Raji (cell line): ENCODE measurements around the gene GNAS.

Experiments used
- POLR2A ChIP-seq: IDR thresholded peaks from 2 replicates; pipeline ENCODE4 v1.6.1; 2011; ENCODE audit warnings: low read depth, low read length, control low read depth; ENCODE audit not compliant: insufficient read depth

Gene GNAS

DNA sequence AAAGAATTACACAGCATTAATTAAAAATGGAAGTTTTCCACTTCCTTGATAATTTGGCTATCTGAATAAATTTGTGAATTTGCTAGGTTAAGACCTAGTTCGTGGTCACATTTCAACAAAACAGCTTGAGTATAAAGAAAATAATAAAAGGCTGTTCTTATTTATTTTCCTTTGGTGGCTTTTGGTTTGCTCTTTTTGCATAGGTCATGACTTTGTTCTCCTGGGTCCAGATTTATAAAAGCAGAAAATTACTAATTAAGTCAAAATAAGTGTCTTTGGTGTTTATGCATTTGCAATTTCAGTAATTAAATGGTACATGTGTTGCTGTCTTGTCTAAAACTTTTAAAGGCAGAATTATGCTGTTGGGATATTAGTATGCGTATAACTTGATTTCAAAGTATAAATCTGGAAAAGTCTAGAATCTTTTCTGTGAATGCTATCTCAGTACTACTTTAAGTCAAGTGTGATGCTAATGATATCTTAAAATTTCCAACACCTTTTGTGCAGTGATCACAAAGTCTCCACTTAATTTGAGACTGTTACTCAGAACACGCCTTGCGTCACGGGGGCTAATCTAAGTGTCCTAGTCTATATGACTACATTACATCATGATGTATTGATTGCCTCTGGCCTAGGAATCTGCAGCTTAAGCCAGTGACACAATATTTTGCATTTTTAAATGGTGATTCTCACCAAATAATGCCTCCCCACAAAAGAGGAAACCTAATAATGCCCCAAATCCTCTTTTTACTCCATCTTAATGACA, 41.0 kb downstream of the GNAS start:
- TF ChIP-seq POLR2A: no peak

DNA sequence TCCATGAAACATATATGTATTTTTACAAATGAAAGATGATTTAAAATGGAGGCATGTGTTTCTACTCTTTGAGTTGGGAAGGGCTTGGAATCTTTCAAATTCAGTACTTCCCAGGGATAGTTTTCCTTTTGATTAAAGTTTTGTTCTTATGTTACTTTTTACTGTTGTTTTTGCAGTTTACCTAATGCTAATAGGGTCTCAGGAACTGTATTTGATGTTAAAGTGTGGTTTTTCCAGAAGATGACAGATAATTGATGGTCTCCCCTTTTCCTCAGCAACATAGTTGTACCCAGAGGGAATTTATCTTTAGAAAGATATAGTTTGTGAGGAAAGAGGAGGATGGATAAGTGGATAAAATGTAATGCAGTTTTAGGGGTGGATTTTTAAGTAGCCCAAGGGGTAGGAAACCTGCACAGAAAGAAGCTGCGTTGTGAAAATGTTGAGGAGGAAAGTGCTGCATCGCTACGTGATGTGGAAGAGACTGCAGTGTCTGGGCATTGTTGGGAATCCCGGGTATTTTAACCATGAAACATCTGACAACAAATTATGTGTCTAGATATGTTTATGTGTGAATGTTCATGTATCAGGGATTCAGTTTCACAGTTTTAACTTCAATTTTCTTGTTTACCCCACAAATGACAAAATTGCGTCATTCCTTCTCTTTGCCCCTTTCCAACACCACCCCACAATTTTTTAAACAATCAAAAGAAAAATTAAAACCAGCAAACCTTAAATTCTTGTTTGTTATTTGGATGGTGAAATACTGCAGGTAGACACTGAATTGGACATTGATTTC, 42.3 kb downstream of the GNAS start:
- no peak for TF ChIP-seq POLR2A

DNA sequence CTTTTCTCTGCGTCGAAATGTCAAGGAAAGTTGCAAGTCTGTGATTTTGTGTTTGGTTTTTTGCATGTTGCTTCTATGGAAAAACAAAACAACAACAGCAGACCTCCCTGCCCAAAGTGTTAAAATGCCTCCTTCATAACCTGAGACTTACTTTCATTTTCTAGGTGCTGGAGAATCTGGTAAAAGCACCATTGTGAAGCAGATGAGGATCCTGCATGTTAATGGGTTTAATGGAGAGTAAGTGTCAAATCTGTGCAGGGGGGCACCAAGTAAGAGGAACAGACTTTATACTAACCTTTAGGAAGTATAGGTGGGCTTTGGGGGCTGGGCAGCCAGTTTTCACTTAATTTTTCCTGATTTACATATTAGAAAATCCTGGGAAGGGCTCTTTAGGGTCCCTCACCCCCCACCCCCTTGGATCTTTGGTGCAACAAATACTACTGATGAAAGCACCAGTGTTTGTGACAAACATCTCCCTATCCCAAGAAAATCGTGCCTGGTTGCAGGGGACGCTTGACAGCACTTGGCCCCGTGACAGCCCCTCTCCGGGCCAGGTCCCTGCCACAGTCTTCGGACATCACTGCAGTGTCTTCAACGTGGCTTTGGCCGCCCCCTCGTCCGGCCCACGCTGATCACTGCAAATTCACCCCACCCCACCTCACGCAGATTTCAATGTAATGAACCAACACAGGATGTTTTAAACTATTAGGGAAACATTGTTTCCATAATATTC, 43.1 kb downstream of the GNAS start:
- TF ChIP-seq POLR2A: no peak

DNA sequence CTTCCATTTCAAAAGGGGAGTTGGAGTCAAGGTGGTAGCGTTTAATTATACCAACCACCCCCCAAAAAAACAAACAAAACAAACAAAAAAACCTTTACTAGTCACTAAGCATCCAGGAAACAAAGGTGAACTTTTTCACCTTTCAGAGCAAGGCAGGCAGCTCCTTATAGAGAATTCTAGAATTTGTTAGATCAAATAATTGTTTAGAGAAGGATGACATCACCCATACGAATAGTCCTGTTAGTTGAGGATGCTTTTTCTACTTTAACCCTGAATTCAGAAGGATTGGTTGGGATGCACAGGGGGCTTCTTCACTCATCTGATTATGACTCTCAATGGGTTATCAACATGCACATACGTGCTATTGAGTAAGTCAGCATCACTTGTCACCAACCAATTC, 44.3 kb downstream of the GNAS start:
- no peak for TF ChIP-seq POLR2A

DNA sequence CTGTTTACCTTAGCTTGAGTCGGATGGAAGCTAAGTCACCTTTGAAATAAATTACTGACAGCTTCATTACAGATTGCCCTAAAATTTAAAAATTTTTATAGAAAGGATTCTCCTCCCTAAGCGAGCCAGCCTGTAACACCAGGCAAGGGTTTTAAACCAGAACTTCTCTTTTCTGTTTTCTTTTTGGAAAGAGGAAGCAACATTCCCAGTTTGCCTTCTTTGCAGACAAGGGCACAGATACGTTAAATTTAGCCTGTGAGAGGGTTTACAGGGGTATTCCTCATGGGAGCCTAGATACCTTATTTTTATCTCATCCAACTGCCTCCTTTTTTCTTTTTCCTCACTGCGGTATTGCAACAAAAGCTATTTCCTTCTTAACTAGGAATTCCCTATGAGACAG, 45.0 kb downstream of the GNAS start:
- no peak for TF ChIP-seq POLR2A

DNA sequence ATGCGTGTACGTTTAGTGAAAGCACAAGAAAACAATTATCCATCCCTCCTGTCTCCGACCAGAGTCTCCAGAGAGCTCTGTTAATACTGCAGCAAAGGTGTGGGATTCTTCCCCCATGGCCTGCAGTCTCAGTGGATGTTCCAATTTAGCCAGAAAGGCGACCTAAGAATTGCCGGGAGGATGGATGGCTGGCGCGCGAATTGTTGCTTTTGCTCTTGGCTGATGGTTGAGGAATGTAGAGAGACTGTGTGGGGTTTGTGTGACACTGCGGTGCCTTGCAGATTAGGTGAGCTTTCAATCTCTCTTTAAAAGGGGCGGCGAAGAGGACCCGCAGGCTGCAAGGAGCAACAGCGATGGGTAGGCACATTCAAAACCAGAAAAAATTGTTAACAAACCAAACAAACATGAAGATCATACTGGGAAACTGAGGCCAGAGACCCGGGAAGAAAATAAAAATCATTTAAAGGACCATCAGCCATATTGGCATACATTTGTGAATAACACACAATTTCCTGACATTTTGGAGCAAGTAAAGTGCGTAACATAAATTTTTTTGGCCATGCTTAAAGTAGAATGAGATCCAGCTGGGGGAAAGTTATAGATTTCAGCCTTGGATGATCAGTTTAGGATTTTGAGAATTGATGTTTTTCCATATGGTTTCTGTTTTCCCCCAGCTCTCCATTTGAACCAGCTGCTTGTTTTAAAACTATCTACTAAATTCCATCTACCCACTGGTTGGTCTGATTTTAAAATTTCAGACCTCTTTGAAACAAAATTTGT, 46.3 kb downstream of the GNAS start:
- no peak for TF ChIP-seq POLR2A

DNA sequence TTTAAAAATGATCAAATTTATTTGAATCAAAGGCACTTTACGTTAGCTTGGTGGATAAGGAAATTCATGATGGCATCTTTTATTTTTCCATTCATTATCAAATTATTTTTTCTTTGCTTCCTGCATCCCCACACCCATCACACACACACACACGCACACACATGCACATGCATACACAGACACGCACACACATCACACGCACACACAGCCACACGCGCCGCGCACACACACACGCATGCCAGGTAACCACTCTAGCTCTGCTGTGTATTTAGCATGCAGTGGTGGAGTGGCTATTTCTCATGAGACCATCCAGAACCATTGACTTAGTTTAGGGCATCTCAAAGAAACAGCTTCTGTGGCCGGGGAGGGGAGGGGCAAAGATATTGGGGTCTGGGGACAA, 47.0 kb downstream of the GNAS start:
- TF ChIP-seq POLR2A: no peak

DNA sequence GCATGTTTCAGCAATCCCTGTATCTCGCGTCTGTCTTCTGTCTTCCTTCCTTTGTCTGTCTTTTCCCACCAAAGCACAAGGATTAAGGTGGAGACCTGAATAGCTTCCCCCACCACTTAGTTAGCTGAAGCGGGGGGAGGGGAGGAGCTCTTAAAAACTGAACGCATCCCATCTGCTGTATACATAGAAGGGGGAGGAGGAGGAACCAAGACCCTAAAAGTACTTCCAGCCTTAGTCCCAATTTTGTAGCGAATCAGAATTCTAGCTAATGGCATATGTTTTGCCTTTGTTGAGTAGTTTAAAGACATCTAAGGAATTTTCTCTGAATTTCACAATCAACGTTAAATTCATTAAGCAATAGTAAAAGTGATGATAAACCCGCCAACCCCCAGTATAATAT, 47.9 kb downstream of the GNAS start:
- no peak for TF ChIP-seq POLR2A

DNA sequence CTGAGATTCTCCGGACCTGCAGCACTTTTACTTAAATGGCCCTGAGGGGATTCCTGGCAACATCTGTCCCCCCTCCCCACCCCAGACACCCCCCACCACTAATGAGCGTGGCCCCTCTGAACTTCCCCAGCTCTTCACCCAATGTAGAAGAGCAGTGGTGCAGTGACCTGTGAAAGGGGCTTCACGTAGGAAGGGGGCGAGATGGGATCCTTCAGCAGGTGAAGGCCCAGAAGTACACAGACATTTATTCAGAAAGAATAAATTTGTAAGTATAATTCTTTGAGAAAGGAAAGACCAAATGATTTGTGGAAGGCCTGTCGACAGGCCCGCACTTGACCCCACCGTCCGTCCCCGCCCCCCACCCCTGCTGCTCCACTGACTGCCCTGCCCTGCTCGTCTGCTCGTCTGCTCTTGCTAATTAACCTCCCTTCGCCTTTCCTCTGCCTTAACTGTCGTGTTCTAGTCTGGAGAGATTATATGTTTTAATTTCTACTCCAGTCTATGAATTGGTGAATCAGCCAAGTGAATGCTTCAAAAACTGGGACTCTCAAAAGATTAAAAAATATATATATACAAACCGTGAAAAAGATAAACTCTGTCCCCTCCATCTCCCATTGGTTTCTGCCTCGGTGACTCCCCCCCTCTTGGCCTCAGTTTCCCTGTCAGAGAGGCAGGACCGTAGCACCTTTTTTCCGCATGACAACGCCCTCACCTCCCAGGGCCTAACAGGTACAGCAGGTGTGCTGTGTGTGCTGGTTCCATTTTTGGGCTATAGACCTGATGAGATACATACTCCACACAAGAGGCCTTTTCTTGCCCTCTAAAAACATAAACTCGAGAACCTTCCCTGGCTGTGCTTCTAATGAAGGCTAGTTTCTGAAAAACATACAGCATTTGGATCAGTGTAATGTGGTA, 49.2 kb downstream of the GNAS start:
- no peak for TF ChIP-seq POLR2A

DNA sequence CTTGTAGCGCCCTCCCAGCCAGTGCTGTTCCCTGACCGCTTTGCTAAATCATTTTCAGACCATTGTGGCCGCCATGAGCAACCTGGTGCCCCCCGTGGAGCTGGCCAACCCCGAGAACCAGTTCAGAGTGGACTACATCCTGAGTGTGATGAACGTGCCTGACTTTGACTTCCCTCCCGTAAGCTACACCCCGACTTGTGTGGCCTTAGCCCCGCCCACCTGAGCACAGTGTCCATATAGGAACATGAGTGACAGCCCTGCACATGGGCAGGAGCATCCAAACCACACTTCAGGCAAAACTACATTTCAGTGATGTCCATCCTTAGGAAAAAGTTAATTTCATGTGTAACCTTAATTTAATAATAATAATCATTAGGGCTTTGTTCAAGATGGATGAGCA, 51.1 kb downstream of the GNAS start:
- TF ChIP-seq POLR2A: no peak

DNA sequence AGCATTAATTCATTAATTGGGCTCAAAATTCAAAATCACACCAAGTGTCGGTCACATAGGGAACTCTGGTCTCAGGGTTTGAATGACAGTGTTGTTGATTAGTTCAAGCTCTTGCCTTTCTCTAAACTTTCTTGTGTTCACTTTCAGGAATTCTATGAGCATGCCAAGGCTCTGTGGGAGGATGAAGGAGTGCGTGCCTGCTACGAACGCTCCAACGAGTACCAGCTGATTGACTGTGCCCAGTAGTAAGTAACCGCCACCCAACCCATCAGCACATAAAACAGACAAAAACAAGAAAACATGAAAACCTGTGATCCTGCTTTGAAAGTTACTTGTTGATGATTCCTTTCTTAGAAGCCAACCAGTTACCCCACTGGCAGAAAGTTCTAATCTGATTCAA, 52.7 kb downstream of the GNAS start:
- TF ChIP-seq POLR2A: no peak

DNA sequence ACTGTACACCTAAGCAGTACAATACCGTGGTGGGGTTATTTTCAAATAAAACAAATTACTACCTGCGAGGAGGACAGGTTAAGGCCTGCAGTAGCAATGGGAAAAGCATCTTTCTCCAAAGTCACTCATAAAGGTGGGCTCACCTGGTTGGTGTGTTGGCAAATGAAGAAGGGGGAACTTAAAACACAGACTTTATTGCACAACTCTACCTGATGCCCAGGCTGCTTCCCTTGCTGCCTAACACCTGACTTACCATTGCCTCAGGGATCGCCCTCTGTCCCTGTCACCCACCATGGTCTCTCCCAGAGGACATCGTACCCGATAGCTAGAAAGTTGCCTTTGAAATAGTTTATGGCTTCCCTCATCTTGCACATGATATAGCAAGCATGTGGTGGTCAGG, 53.6 kb downstream of the GNAS start:
- no peak for TF ChIP-seq POLR2A

DNA sequence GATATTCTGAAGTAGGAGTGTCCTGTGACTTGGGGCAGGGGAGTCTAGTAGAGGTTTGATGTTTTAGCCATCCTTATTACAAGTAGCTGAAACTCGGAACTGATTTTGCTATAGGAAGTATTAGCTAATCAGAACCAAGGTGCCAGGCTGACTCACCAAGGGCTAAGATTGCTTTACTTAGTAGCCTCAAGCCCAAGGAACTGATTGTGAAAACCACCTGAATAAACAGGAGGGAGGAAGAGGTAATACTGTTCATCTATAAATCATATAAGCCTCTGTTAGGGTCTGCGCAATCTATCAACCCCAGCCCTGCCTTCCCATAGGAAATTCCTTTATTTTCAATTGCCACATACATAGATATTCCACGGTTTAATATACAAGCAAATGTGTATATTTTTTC, 54.4 kb downstream of the GNAS start:
- no peak for TF ChIP-seq POLR2A
